ENCODE results near the gene VSIG10. TPM values are rescaled to one million over a fixed set of nuclear protein-coding genes. Genes with fewer than 3 reads are reported as not detected.

Gene VSIG10, protein sequence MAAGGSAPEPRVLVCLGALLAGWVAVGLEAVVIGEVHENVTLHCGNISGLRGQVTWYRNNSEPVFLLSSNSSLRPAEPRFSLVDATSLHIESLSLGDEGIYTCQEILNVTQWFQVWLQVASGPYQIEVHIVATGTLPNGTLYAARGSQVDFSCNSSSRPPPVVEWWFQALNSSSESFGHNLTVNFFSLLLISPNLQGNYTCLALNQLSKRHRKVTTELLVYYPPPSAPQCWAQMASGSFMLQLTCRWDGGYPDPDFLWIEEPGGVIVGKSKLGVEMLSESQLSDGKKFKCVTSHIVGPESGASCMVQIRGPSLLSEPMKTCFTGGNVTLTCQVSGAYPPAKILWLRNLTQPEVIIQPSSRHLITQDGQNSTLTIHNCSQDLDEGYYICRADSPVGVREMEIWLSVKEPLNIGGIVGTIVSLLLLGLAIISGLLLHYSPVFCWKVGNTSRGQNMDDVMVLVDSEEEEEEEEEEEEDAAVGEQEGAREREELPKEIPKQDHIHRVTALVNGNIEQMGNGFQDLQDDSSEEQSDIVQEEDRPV
- total RNA-seq (2022) (32.6 and 33.9 TPM in 2 replicates), Bru-seq, nascent RNA (percentile 59 among the genes with signal in this experiment), BruChase-seq, experiment 1, labeled RNA remaining after a 2-hour chase (percentile 66 among the genes with signal in this experiment), BruChase-seq, experiment 2, labeled RNA remaining after a 6-hour chase (percentile 76 among the genes with signal in this experiment)
- long read RNA-seq, transcript VSIG10-209 (2 exons, 730 nt), result major isoform, 11 of 16 reads
- long read RNA-seq, partial matches to known transcripts, result 1 of 16 reads
- long read RNA-seq, other reads (novel, unspliced or antisense), result 4 of 16 reads

DNA sequence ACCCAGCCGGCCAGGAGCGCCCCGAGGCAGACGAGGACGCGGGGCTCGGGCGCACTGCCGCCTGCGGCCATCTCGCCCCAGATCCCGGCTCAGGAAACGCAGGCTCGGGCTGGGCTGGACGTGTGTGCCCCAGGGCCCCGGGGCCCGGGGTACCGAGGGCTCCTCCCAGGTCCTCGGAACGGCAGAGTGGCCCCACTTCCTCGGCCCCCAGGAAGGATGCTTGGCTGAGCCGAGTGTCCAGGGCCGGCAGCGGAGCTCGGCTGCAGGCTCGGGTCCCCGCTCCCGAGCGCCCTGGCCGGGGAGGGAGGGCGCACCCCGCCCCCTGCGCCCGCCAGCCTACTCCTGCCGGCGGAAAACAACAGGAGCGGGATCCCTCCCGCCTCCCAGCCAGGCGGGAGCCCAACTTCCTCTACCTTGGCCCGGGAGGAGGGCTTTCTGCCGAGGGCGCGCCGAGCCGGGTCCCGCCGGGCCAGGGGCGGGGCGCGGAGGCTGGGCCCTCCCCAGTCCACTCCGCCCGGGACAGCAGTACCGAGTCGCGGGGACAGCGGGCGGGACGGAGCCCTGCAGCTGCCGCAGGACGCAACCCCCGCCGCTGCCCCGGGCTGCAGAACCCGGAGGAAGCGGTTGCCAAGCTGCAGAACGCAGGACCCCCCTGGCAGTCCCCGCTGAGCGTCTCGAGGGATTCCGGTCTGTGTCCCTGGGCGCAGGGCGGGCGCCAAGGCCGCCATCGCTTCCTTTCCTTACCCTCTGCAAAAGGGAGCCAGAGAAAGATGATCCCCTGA is at the start of gene VSIG10:
Gene VSIG10 (minus strand): TSS at position 411 of the 782 bp plus-strand sequence. CDS start 340 bp downstream, at position 71.
- Histone ChIP-seq H3K36me3 (ENCODE audit: control insufficient read depth, insufficient read depth, low read length) (no peaks in the 10 kb centered on the region), H3K27me3 (replicated peaks; ENCODE audit: control insufficient read depth, insufficient read depth, low read length) (no peaks in the 10 kb centered on the region), H3K4me1 (peaks cover 32% of the 10 kb centered on the region), H3K4me3 (ENCODE audit: low read depth, low read length) (peak within 1 kb of the TSS; percentile 93), H3K9me3 (no peaks in the 10 kb centered on the region)
- Mint-ChIP-seq H3K27me3 (ENCODE audit: insufficient read depth, unreplicated experiment) (no peaks in the 10 kb centered on the region), H3K4me3 (ENCODE audit: unreplicated experiment) (peak within 1 kb of the TSS; percentile 83), H3K27ac (ENCODE audit: unreplicated experiment) (peak within 1 kb of the TSS; percentile 77), H3K36me3 (ENCODE audit: insufficient read depth, unreplicated experiment) (no peaks in the 10 kb centered on the region), H3K4me1 (ENCODE audit: low read depth, unreplicated experiment) (no peaks in the 10 kb centered on the region), H3K9me3 (ENCODE audit: unreplicated experiment) (no peaks in the 10 kb centered on the region)
- no TSS peak for BruUV-seq (replicated peaks)
- ChIA-PET CTCF (interaction anchor here (0.6 to 1.8 kb wide), 2 partner anchors 17 to 49 kb away, joined by 3 to 5 read pairs; no protein-coding TSS in a partner anchor), POLR2A (interaction anchor here (0.6 to 2.1 kb wide), 5 partner anchors 17 to 42 kb away, joined by 3 to 6 read pairs (median 3); partner anchors contain the start of gene PEBP1)
- TF ChIP-seq, protein P1, sequence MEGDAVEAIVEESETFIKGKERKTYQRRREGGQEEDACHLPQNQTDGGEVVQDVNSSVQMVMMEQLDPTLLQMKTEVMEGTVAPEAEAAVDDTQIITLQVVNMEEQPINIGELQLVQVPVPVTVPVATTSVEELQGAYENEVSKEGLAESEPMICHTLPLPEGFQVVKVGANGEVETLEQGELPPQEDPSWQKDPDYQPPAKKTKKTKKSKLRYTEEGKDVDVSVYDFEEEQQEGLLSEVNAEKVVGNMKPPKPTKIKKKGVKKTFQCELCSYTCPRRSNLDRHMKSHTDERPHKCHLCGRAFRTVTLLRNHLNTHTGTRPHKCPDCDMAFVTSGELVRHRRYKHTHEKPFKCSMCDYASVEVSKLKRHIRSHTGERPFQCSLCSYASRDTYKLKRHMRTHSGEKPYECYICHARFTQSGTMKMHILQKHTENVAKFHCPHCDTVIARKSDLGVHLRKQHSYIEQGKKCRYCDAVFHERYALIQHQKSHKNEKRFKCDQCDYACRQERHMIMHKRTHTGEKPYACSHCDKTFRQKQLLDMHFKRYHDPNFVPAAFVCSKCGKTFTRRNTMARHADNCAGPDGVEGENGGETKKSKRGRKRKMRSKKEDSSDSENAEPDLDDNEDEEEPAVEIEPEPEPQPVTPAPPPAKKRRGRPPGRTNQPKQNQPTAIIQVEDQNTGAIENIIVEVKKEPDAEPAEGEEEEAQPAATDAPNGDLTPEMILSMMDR (IDR thresholded peaks at IDR 0.05; ENCODE audit: insufficient read depth in 1 of 2, low read depth in 1 of 2, low read length in 1 of 2, severe bottlenecking in 1 of 2, unreplicated experiment in 1 of 2), result no peak
- intact Hi-C loops (cut with micrococcal nuclease; ENCODE audit: unreplicated experiment), result loop anchor here (2.0 kb wide), 1 partner anchor 41 kb away; no protein-coding TSS in a partner anchor
- peak; percentile 82 to 86 for DNase-seq

- H3K36me3 ChIP-seq (ENCODE audit: control insufficient read depth, insufficient read depth, low read length), result no peaks in the 10 kb centered on the region
- TF ChIP-seq, protein P1 (IDR thresholded peaks at IDR 0.05; ENCODE audit: insufficient read depth in 1 of 2, low read depth in 1 of 2, low read length in 1 of 2, severe bottlenecking in 1 of 2, unreplicated experiment in 1 of 2), result no peak
- no peaks in the 10 kb centered on the region for H3K4me1 Mint-ChIP-seq (ENCODE audit: low read depth, unreplicated experiment)
- no peaks in the 10 kb centered on the region for H3K27me3 Mint-ChIP-seq (ENCODE audit: insufficient read depth, unreplicated experiment)
- POLR2A ChIA-PET, result no interaction called here
- no peak overlapping the region for H3K27ac Mint-ChIP-seq (ENCODE audit: unreplicated experiment)
- H3K4me3 Mint-ChIP-seq (ENCODE audit: unreplicated experiment), result no peak overlapping the region
- CTCF ChIA-PET, result interaction anchor here (0.8 kb wide), 1 partner anchor 31 kb away, joined by 3 read pairs; no protein-coding TSS in a partner anchor
- H3K27me3 ChIP-seq (replicated peaks; ENCODE audit: control insufficient read depth, insufficient read depth, low read length), result no peaks in the 10 kb centered on the region
- no TSS peak for BruUV-seq (replicated peaks)
- H3K36me3 Mint-ChIP-seq (ENCODE audit: insufficient read depth, unreplicated experiment), result peaks cover 18% of the 10 kb centered on the region
- no peaks in the 10 kb centered on the region for H3K9me3 ChIP-seq
- H3K4me1 ChIP-seq, result no peaks in the 10 kb centered on the region
- no peak overlapping the region for H3K4me3 ChIP-seq (ENCODE audit: low read depth, low read length)
- no peaks in the 10 kb centered on the region for H3K9me3 Mint-ChIP-seq (ENCODE audit: unreplicated experiment)
- intact Hi-C loops (cut with micrococcal nuclease; ENCODE audit: unreplicated experiment), result no loop called here
- DNase-seq, result no peak
Observed at GRCh38 chr12:118151755-118152154, 47.9 kb upstream of the VSIG10 start.

Data from Caco-2 (cell line).